ENCODE measurements around the gene ANXA1. TPM values are rescaled to one million over a fixed set of nuclear protein-coding genes. Genes with fewer than 3 reads are reported as not detected.

The ANXA1 gene
- total RNA-seq, 1 experiment from 2014 or later, result 2.1 TPM

- no peak for DNase-seq (ENCODE audit: low spot score)
- no peak overlapping the region for H3K4me3 Mint-ChIP-seq
- ChIA-PET POLR2A (no interaction called here), CTCF (no interaction called here)
- H3K27ac Mint-ChIP-seq, result no peak overlapping the region
- no peaks in the 10 kb centered on the region for H3K9me3 Mint-ChIP-seq
- TF ChIP-seq ERG (CRISPR knock-in tag; IDR thresholded peaks at IDR 0.05), result no peak
- TF ChIP-seq, protein P1, sequence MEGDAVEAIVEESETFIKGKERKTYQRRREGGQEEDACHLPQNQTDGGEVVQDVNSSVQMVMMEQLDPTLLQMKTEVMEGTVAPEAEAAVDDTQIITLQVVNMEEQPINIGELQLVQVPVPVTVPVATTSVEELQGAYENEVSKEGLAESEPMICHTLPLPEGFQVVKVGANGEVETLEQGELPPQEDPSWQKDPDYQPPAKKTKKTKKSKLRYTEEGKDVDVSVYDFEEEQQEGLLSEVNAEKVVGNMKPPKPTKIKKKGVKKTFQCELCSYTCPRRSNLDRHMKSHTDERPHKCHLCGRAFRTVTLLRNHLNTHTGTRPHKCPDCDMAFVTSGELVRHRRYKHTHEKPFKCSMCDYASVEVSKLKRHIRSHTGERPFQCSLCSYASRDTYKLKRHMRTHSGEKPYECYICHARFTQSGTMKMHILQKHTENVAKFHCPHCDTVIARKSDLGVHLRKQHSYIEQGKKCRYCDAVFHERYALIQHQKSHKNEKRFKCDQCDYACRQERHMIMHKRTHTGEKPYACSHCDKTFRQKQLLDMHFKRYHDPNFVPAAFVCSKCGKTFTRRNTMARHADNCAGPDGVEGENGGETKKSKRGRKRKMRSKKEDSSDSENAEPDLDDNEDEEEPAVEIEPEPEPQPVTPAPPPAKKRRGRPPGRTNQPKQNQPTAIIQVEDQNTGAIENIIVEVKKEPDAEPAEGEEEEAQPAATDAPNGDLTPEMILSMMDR (IDR thresholded peaks at IDR 0.05), result no peak
- TF ChIP-seq ZBTB21 (CRISPR knock-in tag; IDR thresholded peaks at IDR 0.05; ENCODE audit: borderline replicate concordance), result no peak
- TF ChIP-seq ATF1 (CRISPR knock-in tag; IDR thresholded peaks at IDR 0.05), result no peak
- TF ChIP-seq, protein P2, sequence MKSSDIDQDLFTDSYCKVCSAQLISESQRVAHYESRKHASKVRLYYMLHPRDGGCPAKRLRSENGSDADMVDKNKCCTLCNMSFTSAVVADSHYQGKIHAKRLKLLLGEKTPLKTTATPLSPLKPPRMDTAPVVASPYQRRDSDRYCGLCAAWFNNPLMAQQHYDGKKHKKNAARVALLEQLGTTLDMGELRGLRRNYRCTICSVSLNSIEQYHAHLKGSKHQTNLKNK (CRISPR knock-in tag; IDR thresholded peaks at IDR 0.05), result no peak
- no peak for TF ChIP-seq EMX1 (CRISPR knock-in tag; IDR thresholded peaks at IDR 0.05)
- TF ChIP-seq E2F4 (CRISPR knock-in tag; IDR thresholded peaks at IDR 0.05; ENCODE audit: borderline replicate concordance, low read depth), result no peak
- no peak for TF ChIP-seq RORB (CRISPR knock-in tag; IDR thresholded peaks at IDR 0.05)
- no peak for TF ChIP-seq ELF4 (CRISPR knock-in tag; IDR thresholded peaks at IDR 0.05; ENCODE audit: low read depth)
- TF ChIP-seq ZNF317 (CRISPR knock-in tag; IDR thresholded peaks at IDR 0.05; ENCODE audit: borderline replicate concordance, low read depth), result no peak
- TF ChIP-seq ZNF425 (CRISPR knock-in tag; conservative IDR thresholded peaks at IDR 0.05), result no peak
- no peak for TF ChIP-seq NR1H2 (CRISPR knock-in tag; IDR thresholded peaks at IDR 0.05)
- no peak for TF ChIP-seq ESRRA (CRISPR knock-in tag; IDR thresholded peaks at IDR 0.05; ENCODE audit: borderline replicate concordance)
- no peaks in the 10 kb centered on the region for H3K36me3 Mint-ChIP-seq
- no peaks in the 10 kb centered on the region for H3K27me3 Mint-ChIP-seq (ENCODE audit: low read depth)
- H3K4me1 Mint-ChIP-seq, result peaks cover 12% of the 10 kb centered on the region
- no peak for ATAC-seq
Measured at GRCh38 chr9:73202980-73203379, 51.3 kb downstream of the ANXA1 start.

DNA sequence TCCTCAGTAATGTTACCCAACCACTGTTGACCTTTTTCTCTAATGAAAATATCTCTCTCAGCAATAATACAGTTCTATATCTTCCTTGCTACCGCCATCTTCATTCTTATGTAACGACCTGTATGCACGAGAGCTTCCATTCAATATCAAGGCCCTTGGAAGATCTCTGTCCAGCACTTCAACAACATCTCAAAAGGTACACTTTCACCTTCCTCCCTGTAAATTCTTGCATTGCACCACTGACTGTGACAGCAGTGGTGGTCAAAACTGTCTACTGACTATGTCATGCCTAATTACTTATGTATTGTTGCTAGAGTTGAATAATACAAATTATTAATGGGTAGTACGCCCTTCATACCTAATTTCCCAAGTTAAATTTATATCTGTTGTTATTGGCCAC is 53.3 kb downstream of the ANXA1 start:
- ChIA-PET CTCF (no interaction called here), POLR2A (no interaction called here)
- no peak overlapping the region for H3K27ac Mint-ChIP-seq
- ATAC-seq (no peak), DNase-seq (ENCODE audit: low spot score) (no peak)
- peaks cover 12% of the 10 kb centered on the region for H3K4me1 Mint-ChIP-seq
- H3K27me3 Mint-ChIP-seq (ENCODE audit: low read depth), result no peaks in the 10 kb centered on the region
- no peaks in the 10 kb centered on the region for H3K36me3 Mint-ChIP-seq
- no peak overlapping the region for H3K4me3 Mint-ChIP-seq
- H3K9me3 Mint-ChIP-seq, result no peaks in the 10 kb centered on the region
- TF ChIP-seq ZBTB21 (CRISPR knock-in tag; IDR thresholded peaks at IDR 0.05; ENCODE audit: borderline replicate concordance), result no peak
- TF ChIP-seq ESRRA (CRISPR knock-in tag; IDR thresholded peaks at IDR 0.05; ENCODE audit: borderline replicate concordance), result no peak
- TF ChIP-seq, protein P3, sequence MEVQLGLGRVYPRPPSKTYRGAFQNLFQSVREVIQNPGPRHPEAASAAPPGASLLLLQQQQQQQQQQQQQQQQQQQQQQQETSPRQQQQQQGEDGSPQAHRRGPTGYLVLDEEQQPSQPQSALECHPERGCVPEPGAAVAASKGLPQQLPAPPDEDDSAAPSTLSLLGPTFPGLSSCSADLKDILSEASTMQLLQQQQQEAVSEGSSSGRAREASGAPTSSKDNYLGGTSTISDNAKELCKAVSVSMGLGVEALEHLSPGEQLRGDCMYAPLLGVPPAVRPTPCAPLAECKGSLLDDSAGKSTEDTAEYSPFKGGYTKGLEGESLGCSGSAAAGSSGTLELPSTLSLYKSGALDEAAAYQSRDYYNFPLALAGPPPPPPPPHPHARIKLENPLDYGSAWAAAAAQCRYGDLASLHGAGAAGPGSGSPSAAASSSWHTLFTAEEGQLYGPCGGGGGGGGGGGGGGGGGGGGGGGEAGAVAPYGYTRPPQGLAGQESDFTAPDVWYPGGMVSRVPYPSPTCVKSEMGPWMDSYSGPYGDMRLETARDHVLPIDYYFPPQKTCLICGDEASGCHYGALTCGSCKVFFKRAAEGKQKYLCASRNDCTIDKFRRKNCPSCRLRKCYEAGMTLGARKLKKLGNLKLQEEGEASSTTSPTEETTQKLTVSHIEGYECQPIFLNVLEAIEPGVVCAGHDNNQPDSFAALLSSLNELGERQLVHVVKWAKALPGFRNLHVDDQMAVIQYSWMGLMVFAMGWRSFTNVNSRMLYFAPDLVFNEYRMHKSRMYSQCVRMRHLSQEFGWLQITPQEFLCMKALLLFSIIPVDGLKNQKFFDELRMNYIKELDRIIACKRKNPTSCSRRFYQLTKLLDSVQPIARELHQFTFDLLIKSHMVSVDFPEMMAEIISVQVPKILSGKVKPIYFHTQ (CRISPR knock-in tag; IDR thresholded peaks at IDR 0.05), result no peak
- no peak for TF ChIP-seq HMGA2 (CRISPR knock-in tag; IDR thresholded peaks at IDR 0.05)
- TF ChIP-seq KAT7 (CRISPR knock-in tag; IDR thresholded peaks at IDR 0.05; ENCODE audit: borderline replicate concordance), result no peak
- TF ChIP-seq MAX (CRISPR knock-in tag; IDR thresholded peaks at IDR 0.05), result no peak
- no peak for TF ChIP-seq NFE2L1 (CRISPR knock-in tag; IDR thresholded peaks at IDR 0.05)
- TF ChIP-seq FOXP4 (CRISPR knock-in tag; IDR thresholded peaks at IDR 0.05), result no peak
- TF ChIP-seq HMGXB4 (CRISPR knock-in tag; IDR thresholded peaks at IDR 0.05), result no peak
